Measurements from ENCODE around the gene UBE2L3.

Gene UBE2L3

GRCh38 chr22:21650823-21651520 lies 83.5 kb downstream of the UBE2L3 start:
- Histone ChIP-seq H3K27ac (replicated peaks) (no peak overlapping the region), H3K4me3 (replicated peaks; ENCODE audit: insufficient read depth, low read length) (no peak overlapping the region), H3K27me3 (ENCODE audit: insufficient read depth, poor library complexity, severe bottlenecking) (no peaks in the 10 kb centered on the region)
- DNase-seq (ENCODE audit: low read depth in 1 of 2, low spot score in 1 of 2), result no peak
- TF ChIP-seq SPI1 (IDR thresholded peaks at IDR 0.05; ENCODE audit: borderline replicate concordance, low read depth), result no peak
- TF ChIP-seq REST (IDR thresholded peaks at IDR 0.05; ENCODE audit: insufficient replicate concordance, low read depth), result no peak
- TF ChIP-seq POLR2AphosphoS5 (IDR thresholded peaks at IDR 0.05; ENCODE audit: low read depth), result no peak
- no peak for TF ChIP-seq GABPA (IDR thresholded peaks at IDR 0.05; ENCODE audit: low read depth)
- no peak for TF ChIP-seq CTCF (IDR thresholded peaks at IDR 0.05; ENCODE audit: insufficient read depth, low read length)

- no peak for TF ChIP-seq GABPA (IDR thresholded peaks at IDR 0.05; ENCODE audit: low read depth)
- no peak for TF ChIP-seq REST (IDR thresholded peaks at IDR 0.05; ENCODE audit: insufficient replicate concordance, low read depth)
- no peak for TF ChIP-seq CTCF (IDR thresholded peaks at IDR 0.05; ENCODE audit: insufficient read depth, low read length)
- TF ChIP-seq SPI1 (IDR thresholded peaks at IDR 0.05; ENCODE audit: borderline replicate concordance, low read depth), result no peak
- no peak for TF ChIP-seq POLR2AphosphoS5 (IDR thresholded peaks at IDR 0.05; ENCODE audit: low read depth)
- Histone ChIP-seq H3K4me3 (replicated peaks; ENCODE audit: insufficient read depth, low read length) (peak overlapping the region; percentile 54), H3K27ac (replicated peaks) (no peak overlapping the region), H3K27me3 (ENCODE audit: insufficient read depth, poor library complexity, severe bottlenecking) (no peaks in the 10 kb centered on the region)
- no peak for DNase-seq (ENCODE audit: low read depth in 1 of 2, low spot score in 1 of 2)
These were observed 84.1 kb downstream of the UBE2L3 start for GRCh38 chr22:21651521-21652009.

- no peak overlapping the region for H3K27ac ChIP-seq (replicated peaks)
- DNase-seq (ENCODE audit: low read depth in 1 of 2, low spot score in 1 of 2), result peak in 1 of 2 experiments; percentile 30
- H3K4me3 ChIP-seq (replicated peaks; ENCODE audit: insufficient read depth, low read length), result peak overlapping the region; percentile 54
- no peak for TF ChIP-seq CTCF (IDR thresholded peaks at IDR 0.05; ENCODE audit: insufficient read depth, low read length)
- no peak for TF ChIP-seq SPI1 (IDR thresholded peaks at IDR 0.05; ENCODE audit: borderline replicate concordance, low read depth)
- TF ChIP-seq GABPA (IDR thresholded peaks at IDR 0.05; ENCODE audit: low read depth), result no peak
- no peak for TF ChIP-seq REST (IDR thresholded peaks at IDR 0.05; ENCODE audit: insufficient replicate concordance, low read depth)
- no peak for TF ChIP-seq POLR2AphosphoS5 (IDR thresholded peaks at IDR 0.05; ENCODE audit: low read depth)
- H3K27me3 ChIP-seq (ENCODE audit: insufficient read depth, poor library complexity, severe bottlenecking), result no peaks in the 10 kb centered on the region
These were observed 84.6 kb downstream of the UBE2L3 start for GRCh38 chr22:21652010-21652546.
